ENCODE measurements around the gene SART1.
"Not testable (repeated sequence)": the region's sequence is repeated elsewhere in the genome, so short reads cannot be mapped to it uniquely, and the experiment has no call there.

DNA sequence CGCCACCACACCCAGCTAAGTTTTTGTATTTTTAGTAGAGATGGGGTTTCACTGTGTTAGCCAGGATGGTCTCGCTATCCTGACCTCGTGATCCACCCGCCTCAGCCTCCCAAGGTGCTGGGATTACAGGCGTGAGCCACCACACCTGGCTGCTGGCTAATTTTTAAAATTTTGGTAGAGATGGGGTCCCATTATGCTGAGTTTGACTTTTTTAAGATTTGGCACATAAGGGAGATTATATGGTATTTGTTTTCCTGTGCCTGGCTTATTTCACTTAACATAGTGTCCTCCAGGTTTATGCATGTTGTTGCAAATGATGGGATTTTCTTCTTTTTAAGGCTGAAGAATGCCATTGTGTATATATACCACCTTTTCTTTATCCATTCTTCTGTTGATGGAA is 10.8 kb upstream of the SART1 start:
- TF ChIP-seq, protein P1, sequence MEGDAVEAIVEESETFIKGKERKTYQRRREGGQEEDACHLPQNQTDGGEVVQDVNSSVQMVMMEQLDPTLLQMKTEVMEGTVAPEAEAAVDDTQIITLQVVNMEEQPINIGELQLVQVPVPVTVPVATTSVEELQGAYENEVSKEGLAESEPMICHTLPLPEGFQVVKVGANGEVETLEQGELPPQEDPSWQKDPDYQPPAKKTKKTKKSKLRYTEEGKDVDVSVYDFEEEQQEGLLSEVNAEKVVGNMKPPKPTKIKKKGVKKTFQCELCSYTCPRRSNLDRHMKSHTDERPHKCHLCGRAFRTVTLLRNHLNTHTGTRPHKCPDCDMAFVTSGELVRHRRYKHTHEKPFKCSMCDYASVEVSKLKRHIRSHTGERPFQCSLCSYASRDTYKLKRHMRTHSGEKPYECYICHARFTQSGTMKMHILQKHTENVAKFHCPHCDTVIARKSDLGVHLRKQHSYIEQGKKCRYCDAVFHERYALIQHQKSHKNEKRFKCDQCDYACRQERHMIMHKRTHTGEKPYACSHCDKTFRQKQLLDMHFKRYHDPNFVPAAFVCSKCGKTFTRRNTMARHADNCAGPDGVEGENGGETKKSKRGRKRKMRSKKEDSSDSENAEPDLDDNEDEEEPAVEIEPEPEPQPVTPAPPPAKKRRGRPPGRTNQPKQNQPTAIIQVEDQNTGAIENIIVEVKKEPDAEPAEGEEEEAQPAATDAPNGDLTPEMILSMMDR (IDR thresholded peaks at IDR 0.05; ENCODE audit: low read length), result not testable (repeated sequence)
- not testable (repeated sequence) for TF ChIP-seq EZH2 (optimal IDR thresholded peaks at IDR 0.05; ENCODE audit: low read depth, low read length); EZH2phosphoT487 (IDR thresholded peaks at IDR 0.05; ENCODE audit: low read length)
